ENCODE data around the gene FSD2. TPM values are rescaled to one million over a fixed set of nuclear protein-coding genes. Genes with fewer than 3 reads are reported as not detected.

Gene FSD2
- total RNA-seq, 1 experiment from 2014 or later, result not detected

DNA sequence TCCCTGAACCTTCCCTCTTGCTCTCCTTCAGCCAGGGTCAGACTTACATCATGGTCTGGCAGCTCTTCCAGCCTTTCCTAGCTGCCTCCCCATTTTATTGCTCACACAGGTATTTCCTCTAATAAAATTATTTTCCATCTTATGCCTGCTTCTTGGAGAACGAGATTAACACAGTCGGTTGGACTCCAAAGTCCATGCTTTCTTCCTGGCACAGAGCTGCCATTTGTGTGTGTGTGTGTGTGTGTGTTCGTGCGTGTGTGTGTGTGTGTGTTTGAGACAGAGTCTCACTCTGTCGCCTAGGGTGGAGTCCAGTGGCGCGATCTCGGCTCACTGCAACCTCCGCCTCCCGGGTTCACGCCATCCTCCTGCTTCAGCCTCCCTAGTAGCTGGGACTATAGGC is 15.5 kb downstream of the FSD2 start:
- DNase-seq (ENCODE audit: low spot score), result no peak
- no TSS peak for BruUV-seq (replicated peaks)
- Histone ChIP-seq H3K27me3 (replicated peaks; ENCODE audit: insufficient read depth, low read depth, low read length, poor library complexity) (no peaks in the 10 kb centered on the region), H3K4me1 (ENCODE audit: insufficient read depth, low read length, poor library complexity, severe bottlenecking) (no peaks in the 10 kb centered on the region), H3K9me3 (ENCODE audit: low read depth, low read length, poor library complexity, severe bottlenecking) (peaks cover 4% of the 10 kb centered on the region), H3K36me3 (ENCODE audit: insufficient read depth, low read length, poor library complexity, severe bottlenecking) (no peaks in the 10 kb centered on the region), H3K27ac (ENCODE audit: low read depth, low read length, poor library complexity, severe bottlenecking) (no peak overlapping the region), H3K4me3 (ENCODE audit: low read depth, low read length, poor library complexity, severe bottlenecking) (no peak overlapping the region)
- POLR2A ChIA-PET (ENCODE audit: low non-redundant PET), result no interaction called here
- CTCF ChIA-PET, result no interaction called here
- intact Hi-C loops (cut with micrococcal nuclease; ENCODE audit: unreplicated experiment), result no loop called here
- TF ChIP-seq, protein P1, sequence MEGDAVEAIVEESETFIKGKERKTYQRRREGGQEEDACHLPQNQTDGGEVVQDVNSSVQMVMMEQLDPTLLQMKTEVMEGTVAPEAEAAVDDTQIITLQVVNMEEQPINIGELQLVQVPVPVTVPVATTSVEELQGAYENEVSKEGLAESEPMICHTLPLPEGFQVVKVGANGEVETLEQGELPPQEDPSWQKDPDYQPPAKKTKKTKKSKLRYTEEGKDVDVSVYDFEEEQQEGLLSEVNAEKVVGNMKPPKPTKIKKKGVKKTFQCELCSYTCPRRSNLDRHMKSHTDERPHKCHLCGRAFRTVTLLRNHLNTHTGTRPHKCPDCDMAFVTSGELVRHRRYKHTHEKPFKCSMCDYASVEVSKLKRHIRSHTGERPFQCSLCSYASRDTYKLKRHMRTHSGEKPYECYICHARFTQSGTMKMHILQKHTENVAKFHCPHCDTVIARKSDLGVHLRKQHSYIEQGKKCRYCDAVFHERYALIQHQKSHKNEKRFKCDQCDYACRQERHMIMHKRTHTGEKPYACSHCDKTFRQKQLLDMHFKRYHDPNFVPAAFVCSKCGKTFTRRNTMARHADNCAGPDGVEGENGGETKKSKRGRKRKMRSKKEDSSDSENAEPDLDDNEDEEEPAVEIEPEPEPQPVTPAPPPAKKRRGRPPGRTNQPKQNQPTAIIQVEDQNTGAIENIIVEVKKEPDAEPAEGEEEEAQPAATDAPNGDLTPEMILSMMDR (conservative IDR thresholded peaks at IDR 0.05; ENCODE audit: low read depth, low read length), result no peak
- no peak for TF ChIP-seq EZH2 (IDR thresholded peaks at IDR 0.05; ENCODE audit: borderline replicate concordance, low read depth, low read length, poor library complexity, severe bottlenecking)

DNA sequence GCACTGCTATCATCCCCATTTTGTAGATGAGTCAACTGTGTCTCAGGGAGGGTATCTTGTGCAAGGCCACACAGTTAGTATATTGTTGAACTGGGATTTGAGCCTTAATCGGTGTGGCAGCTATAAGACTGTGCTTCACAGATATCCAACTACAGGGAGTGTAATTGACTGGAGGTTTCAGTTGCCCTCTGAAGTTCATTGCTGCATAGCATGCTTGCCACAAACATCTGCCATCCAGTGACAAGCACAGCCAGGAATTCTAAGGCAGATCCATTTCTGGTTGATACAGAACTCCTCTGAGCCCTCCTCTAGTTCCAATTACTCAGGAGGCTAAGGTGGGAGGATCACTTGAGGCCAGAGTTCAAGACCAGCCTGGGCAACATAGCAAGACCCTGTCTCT is 16.4 kb downstream of the FSD2 start:
- Histone ChIP-seq H3K36me3 (ENCODE audit: insufficient read depth, low read length, poor library complexity, severe bottlenecking) (no peaks in the 10 kb centered on the region), H3K4me1 (ENCODE audit: insufficient read depth, low read length, poor library complexity, severe bottlenecking) (no peaks in the 10 kb centered on the region), H3K27ac (ENCODE audit: low read depth, low read length, poor library complexity, severe bottlenecking) (no peak overlapping the region), H3K27me3 (replicated peaks; ENCODE audit: insufficient read depth, low read depth, low read length, poor library complexity) (no peaks in the 10 kb centered on the region), H3K9me3 (ENCODE audit: low read depth, low read length, poor library complexity, severe bottlenecking) (peaks cover 4% of the 10 kb centered on the region), H3K4me3 (ENCODE audit: low read depth, low read length, poor library complexity, severe bottlenecking) (no peak overlapping the region)
- no TSS peak for BruUV-seq (replicated peaks)
- intact Hi-C loops (cut with micrococcal nuclease; ENCODE audit: unreplicated experiment), result no loop called here
- DNase-seq (ENCODE audit: low spot score), result no peak
- ChIA-PET POLR2A (ENCODE audit: low non-redundant PET) (no interaction called here), CTCF (no interaction called here)
- TF ChIP-seq EZH2 (IDR thresholded peaks at IDR 0.05; ENCODE audit: borderline replicate concordance, low read depth, low read length, poor library complexity, severe bottlenecking), result no peak
- TF ChIP-seq, protein P1 (conservative IDR thresholded peaks at IDR 0.05; ENCODE audit: low read depth, low read length), result no peak

DNA sequence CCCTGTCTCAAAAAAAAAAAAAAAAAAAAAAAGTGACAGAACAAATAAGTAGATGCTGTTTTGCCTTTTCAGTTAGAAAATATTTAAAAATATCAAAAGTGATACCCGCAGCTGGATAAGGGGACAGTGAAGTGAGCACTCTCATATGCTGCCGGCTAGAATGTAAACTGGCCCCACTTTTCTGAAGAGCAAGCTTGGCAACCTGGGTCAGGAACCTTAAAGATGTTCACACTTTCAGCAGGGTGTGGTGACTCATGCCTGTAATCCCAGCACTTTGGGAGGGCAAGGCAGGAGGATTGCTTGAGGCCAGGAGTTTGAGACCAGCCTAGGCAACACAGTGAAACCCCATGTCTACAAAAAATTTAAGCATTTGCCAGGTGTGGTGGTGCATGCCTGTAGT is 17.4 kb downstream of the FSD2 start:
- no peak for TF ChIP-seq EZH2 (IDR thresholded peaks at IDR 0.05; ENCODE audit: borderline replicate concordance, low read depth, low read length, poor library complexity, severe bottlenecking)
- TF ChIP-seq, protein P1 (conservative IDR thresholded peaks at IDR 0.05; ENCODE audit: low read depth, low read length), result no peak
- ChIA-PET CTCF (no interaction called here), POLR2A (ENCODE audit: low non-redundant PET) (no interaction called here)
- H3K9me3 ChIP-seq (ENCODE audit: low read depth, low read length, poor library complexity, severe bottlenecking), result no peaks in the 10 kb centered on the region
- no peaks in the 10 kb centered on the region for H3K36me3 ChIP-seq (ENCODE audit: insufficient read depth, low read length, poor library complexity, severe bottlenecking)
- DNase-seq (ENCODE audit: low spot score), result no peak
- intact Hi-C loops (cut with micrococcal nuclease; ENCODE audit: unreplicated experiment), result no loop called here
- BruUV-seq (replicated peaks), result no TSS peak
- no peaks in the 10 kb centered on the region for H3K4me1 ChIP-seq (ENCODE audit: insufficient read depth, low read length, poor library complexity, severe bottlenecking)
- H3K27me3 ChIP-seq (replicated peaks; ENCODE audit: insufficient read depth, low read depth, low read length, poor library complexity), result no peaks in the 10 kb centered on the region
- H3K27ac ChIP-seq (ENCODE audit: low read depth, low read length, poor library complexity, severe bottlenecking), result no peak overlapping the region
- no peak overlapping the region for H3K4me3 ChIP-seq (ENCODE audit: low read depth, low read length, poor library complexity, severe bottlenecking)
